ENCODE data around the gene IL10RA. TPM values are rescaled to one million over a fixed set of nuclear protein-coding genes. Genes with fewer than 3 reads are reported as not detected.

The IL10RA gene
- polyA plus RNA-seq, 3 donors: 2.2 to 2.7 (median 2.4) TPM

- no peak for DNase-seq (ENCODE audit: low read depth in 3 of 3, low spot score in 2 of 3)
Measured at GRCh38 chr11:117986981-117987574, 884 bp downstream of the IL10RA start.

GRCh38 chr11:117989351-117990102 lies 3.3 kb downstream of the IL10RA start:
- no peak for DNase-seq (ENCODE audit: low read depth in 3 of 3, low spot score in 2 of 3)

- DNase-seq (ENCODE audit: low read depth in 3 of 3, low spot score in 2 of 3): no peak
Measured at GRCh38 chr11:117992136-117992535, 5.9 kb downstream of the IL10RA start.

GRCh38 chr11:117992620-117993019 lies 6.4 kb downstream of the IL10RA start:
- DNase-seq (ENCODE audit: low read depth in 3 of 3, low spot score in 2 of 3): no peak

GRCh38 chr11:117993988-117994745 lies 8.0 kb downstream of the IL10RA start:
- no peak for DNase-seq (ENCODE audit: low read depth in 3 of 3, low spot score in 2 of 3)

- DNase-seq (ENCODE audit: low read depth in 3 of 3, low spot score in 2 of 3): no peak
Measured at GRCh38 chr11:117995472-117995871, 9.3 kb downstream of the IL10RA start.

GRCh38 chr11:117996058-117996457 lies 9.9 kb downstream of the IL10RA start:
- no peak for DNase-seq (ENCODE audit: low read depth in 3 of 3, low spot score in 2 of 3)

GRCh38 chr11:117997406-117997805 lies 11.2 kb downstream of the IL10RA start:
- no peak for DNase-seq (ENCODE audit: low read depth in 3 of 3, low spot score in 2 of 3)

- DNase-seq (ENCODE audit: low read depth in 3 of 3, low spot score in 2 of 3): no peak
Measured at GRCh38 chr11:117997823-117998579, 11.8 kb downstream of the IL10RA start.

GRCh38 chr11:117998664-117999353 lies 12.6 kb downstream of the IL10RA start:
- no peak for DNase-seq (ENCODE audit: low read depth in 3 of 3, low spot score in 2 of 3)

GRCh38 chr11:117999354-117999993 lies 13.3 kb downstream of the IL10RA start:
- DNase-seq (ENCODE audit: low read depth in 3 of 3, low spot score in 2 of 3): no peak

- DNase-seq (ENCODE audit: low read depth in 3 of 3, low spot score in 2 of 3): no peak
Measured at GRCh38 chr11:118000067-118000849, 14.1 kb downstream of the IL10RA start.

GRCh38 chr11:118000850-118001228 lies 14.6 kb downstream of the IL10RA start:
- DNase-seq (ENCODE audit: low read depth in 3 of 3, low spot score in 2 of 3): no peak

GRCh38 chr11:118001494-118001971 lies 15.3 kb downstream of the IL10RA start:
- no peak for DNase-seq (ENCODE audit: low read depth in 3 of 3, low spot score in 2 of 3)

GRCh38 chr11:118002010-118002540 lies 15.9 kb downstream of the IL10RA start:
- DNase-seq (ENCODE audit: low read depth in 3 of 3, low spot score in 2 of 3): no peak

GRCh38 chr11:118002541-118003423 lies 16.6 kb downstream of the IL10RA start:
- DNase-seq (ENCODE audit: low read depth in 3 of 3, low spot score in 2 of 3): peak; percentile 54 to 70 (median 68)

GRCh38 chr11:118003456-118003855 lies 17.3 kb downstream of the IL10RA start:
- DNase-seq (ENCODE audit: low read depth in 3 of 3, low spot score in 2 of 3): no peak
